Activated CD8-positive, alpha-beta memory T cell treated with anti-CD3 and anti-CD28 coated beads for 4 hours (primary cell): ENCODE measurements around the gene POLR2E.

ENCODE experiments used
- DNase-seq, 2 donors: peaks; one replicate each; pipeline ENCODE4 v3.0.0-alpha.2; 2020; ENCODE audit warnings: low read depth in 2 of 2

POLR2E gene

GRCh38 chr19:1047696-1048147, 47.5 kb downstream of the POLR2E start:
- no peak for DNase-seq

- DNase-seq, result no peak
Measured at GRCh38 chr19:1046836-1047695, 48.1 kb downstream of the POLR2E start.

- DNase-seq, result no peak
Measured at GRCh38 chr19:1046117-1046626, 49.0 kb downstream of the POLR2E start.

- no peak for DNase-seq
Measured at GRCh38 chr19:1045247-1045603, 50.0 kb downstream of the POLR2E start.

GRCh38 chr19:1042689-1043511, 52.3 kb downstream of the POLR2E start:
- no peak for DNase-seq

- DNase-seq, result no peak
Measured at GRCh38 chr19:1041835-1042685, 53.1 kb downstream of the POLR2E start.

GRCh38 chr19:1041272-1041834, 53.8 kb downstream of the POLR2E start:
- DNase-seq, result no peak

- DNase-seq, result peak; percentile 78 to 87
Measured at GRCh38 chr19:1040476-1041271, 54.5 kb downstream of the POLR2E start.

GRCh38 chr19:1039646-1040475, 55.3 kb downstream of the POLR2E start, which contains the start of gene ABCA7:
ABCA7 (plus strand) TSS chr19:1040107; CDS start chr19:1041362, 1,255 bp downstream.
- DNase-seq, result peak; percentile 97 to 98

- no peak for DNase-seq
Measured at GRCh38 chr19:1038978-1039645, 56.1 kb downstream of the POLR2E start.

GRCh38 chr19:1037621-1038064, 57.5 kb downstream of the POLR2E start:
- no peak for DNase-seq
